Caki2 (cell line): Measurements from ENCODE around the gene BMPR1B. TPM values are rescaled to one million over a fixed set of nuclear protein-coding genes. Genes with fewer than 3 reads are reported as not detected.
"Not testable (repeated sequence)": the region's sequence is repeated elsewhere in the genome, so short reads cannot be mapped to it uniquely, and the experiment has no call there.

Experiments
- DNase-seq: peaks from one replicate; pipeline ENCODE4 v3.0.0-alpha.2; 2015; ENCODE audit warnings: low read depth
- in situ Hi-C: cut with HindIII; loops from 2 replicates; pipeline ENCODE4 v1.10.0; 2016; ENCODE audit warnings: low sequenced_read_pairs, low pct_unique_long_range_greater_than_20kb, mixed read lengths
- total RNA-seq: library from RNA; depleted of rRNA; stranded (reverse); fragments of >200 nt; shearing (Covaris generic); gene quantifications from 2 replicates; pipeline ENCODE4 v1.2.3, GENCODE V29; 2014; ENCODE audit warnings: low replicate concordance

Gene BMPR1B
- total RNA-seq, 1 experiment from 2014 or later: 3.7 TPM

DNA sequence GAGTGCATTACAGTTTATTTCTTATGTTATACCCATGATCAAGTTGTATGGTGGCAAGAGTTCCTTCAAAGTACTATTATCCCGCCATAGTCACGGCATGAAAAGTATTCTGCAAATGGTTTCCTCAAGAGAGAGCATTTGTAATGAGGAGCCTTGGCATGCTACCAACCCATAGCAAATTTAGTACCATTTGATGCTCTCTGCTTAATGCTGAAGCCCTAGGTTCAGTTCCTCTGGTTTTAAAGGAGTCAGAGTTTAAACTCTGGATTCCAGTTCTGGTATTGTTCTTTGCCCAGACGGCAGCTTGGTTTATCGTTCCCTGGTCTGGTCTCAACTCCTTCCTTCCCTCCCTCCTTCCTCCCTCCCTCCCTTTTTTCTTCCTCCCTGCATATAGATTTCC, 371.3 kb downstream of the BMPR1B start:
- in situ Hi-C loops: no loop called here
- DNase-seq: no peak

GRCh38 chr4:95129821-95130311, 372.1 kb downstream of the BMPR1B start:
- in situ Hi-C loops: no loop called here
- DNase-seq: peak; percentile 86

DNA sequence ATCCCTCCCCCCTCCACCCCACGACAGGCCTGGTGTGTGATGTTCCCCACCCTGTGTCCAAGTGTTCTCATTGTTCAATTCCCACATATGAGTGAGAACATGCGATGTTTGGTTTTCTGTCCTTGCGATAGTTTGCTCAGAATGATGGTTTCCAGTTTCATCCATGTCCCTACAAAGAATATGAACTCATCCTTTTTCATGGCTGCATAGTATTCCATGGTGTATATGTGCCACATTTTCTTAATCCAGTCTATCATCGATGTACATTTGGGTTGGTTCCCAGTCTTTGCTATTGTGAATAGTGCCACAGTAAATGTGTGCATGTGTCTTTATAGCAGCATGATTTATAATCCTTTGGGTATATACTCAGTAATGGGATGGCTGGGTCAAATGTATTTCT, 376.3 kb downstream of the BMPR1B start:
- in situ Hi-C loops: not testable (repeated sequence)

DNA sequence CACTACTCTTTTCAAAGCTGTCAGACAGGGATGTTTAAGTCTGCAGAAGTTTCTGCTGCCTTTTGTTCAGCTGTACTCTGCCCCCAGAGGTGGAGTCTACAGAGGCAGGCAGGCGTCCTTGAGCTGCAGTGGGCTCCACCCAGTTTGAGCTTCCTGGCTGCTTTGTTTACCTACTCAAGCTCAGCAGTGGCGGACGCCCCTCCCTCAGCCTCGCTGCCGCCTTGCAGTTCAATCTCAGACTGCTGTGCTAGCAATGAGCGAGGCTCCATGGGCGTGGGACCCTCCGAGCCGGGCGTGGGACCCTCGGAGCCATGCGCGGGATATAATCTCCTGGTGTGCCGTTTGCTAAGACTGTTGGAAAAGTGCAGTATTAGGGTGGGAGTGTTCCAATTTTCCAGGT, 381.7 kb downstream of the BMPR1B start:
- in situ Hi-C loops: not testable (repeated sequence)

More for the DNA sequence above, 376.3 kb downstream of the BMPR1B start:
- DNase-seq: not testable (repeated sequence)

GRCh38 chr4:95141361-95141760, 383.6 kb downstream of the BMPR1B start:
- in situ Hi-C loops: no loop called here
- DNase-seq: no peak

More for the DNA sequence above, 381.7 kb downstream of the BMPR1B start:
- DNase-seq: not testable (repeated sequence)

DNA sequence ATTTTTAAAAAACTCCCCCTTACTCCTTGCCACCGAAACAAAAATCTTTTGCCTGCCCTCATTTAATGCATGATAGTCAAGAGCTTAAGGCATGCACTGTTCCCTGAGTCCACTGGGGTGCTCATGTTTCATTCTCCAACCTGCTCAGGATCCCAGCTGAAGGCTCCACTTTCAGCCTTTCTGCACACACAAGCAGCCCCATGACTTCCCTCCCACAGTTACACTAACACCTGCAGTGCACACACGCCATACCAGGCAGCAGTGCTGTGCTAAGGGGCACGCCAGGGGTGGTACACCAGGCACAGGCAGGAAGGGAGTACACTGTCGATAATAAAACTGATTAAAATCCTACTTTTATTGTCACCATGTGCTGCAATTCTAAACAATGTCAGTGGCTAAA, 385.2 kb downstream of the BMPR1B start:
- no peak for DNase-seq
- in situ Hi-C loops: no loop called here

DNA sequence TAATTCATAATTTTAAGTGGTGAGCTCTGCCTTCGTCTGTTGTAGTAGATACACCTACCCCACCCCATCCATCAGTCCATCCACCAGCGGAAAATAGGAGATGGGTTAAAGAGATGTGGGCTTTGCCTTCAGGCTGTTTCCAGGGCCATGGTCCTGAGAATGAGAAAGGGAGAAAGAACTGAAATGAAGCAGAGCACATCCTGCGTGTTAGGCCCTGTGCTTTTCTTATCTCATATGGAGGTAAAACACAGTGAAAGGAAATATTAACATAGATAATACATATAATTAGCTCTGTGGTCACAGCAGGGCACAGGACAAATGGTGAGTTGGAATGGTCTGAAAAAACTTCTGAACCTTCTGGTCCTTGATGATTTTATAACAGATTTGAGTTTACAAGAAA, 393.5 kb downstream of the BMPR1B start:
- in situ Hi-C loops: no loop called here
- no peak for DNase-seq

DNA sequence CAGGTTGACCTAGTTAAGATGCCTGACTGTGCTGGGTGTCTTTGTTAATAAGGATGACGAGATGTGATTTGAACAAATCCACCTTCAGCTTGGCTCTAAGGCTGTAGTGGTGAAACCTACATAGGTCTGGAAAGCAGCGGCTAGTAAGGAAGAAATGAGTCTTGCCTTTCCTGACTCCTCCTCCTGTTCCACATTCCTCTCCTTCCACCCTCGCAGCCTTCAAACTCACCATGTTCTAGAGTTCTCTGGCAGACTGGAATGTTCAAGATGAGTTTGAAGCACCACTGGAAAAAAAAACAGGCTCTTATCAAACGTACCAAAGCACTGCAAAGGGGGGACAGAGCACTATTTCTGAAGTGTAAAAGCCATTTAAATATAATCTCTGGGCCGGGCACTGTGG, 395.4 kb downstream of the BMPR1B start:
- in situ Hi-C loops: no loop called here
- no peak for DNase-seq

- peak; percentile 43 for DNase-seq
- in situ Hi-C loops: no loop called here
Measured at GRCh38 chr4:95155759-95156451, 398.1 kb downstream of the BMPR1B start.

- in situ Hi-C loops: no loop called here
Measured at GRCh38 chr4:95156452-95156765, 398.7 kb downstream of the BMPR1B start.

DNA sequence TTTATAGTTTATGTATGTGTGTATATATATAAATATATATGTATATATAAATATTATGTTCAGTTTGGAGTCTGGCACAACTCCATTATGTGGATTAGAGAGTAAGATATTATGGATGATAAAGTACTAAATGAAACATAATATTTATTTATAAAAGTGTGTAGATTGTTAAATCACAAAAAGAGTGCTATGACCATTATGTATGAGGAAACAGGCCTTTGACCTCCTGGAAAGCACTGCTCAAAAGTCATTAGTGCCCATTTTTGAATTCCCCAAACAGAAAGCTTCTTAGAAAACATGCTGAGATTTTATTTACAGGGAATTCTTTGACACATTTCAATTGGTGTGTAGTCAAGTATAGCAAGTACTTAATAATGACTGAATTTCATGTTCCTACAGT, 399.8 kb downstream of the BMPR1B start:
- in situ Hi-C loops: no loop called here
- no peak for DNase-seq

More at GRCh38 chr4:95156452-95156765, 398.7 kb downstream of the BMPR1B start:
- no peak for DNase-seq

GRCh38 chr4:95158045-95158444, 400.3 kb downstream of the BMPR1B start:
- in situ Hi-C loops: no loop called here

DNA sequence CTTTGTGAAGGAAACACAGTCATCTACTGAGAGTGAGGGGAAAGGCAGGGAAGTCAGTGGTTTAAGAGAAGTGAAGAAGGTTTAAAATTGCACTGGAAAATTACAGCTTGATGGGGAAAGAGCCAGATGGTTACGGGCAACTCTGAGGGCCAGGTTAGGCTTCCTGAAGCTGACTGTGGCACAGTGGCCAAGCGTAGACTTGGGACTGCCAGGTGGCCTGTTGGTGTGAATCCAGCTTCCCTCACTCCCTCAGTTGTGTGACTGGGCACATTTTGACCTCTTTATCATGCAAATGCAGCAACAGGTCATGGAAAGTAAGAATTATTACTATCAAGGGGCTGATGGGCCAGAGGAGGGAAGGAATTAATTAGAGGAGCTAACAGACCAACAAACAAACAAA, 400.9 kb downstream of the BMPR1B start:
- no peak for DNase-seq
- in situ Hi-C loops: no loop called here

More at GRCh38 chr4:95158045-95158444, 400.3 kb downstream of the BMPR1B start:
- DNase-seq: no peak

GRCh38 chr4:95159384-95159783, 401.6 kb downstream of the BMPR1B start:
- in situ Hi-C loops: no loop called here
- no peak for DNase-seq

DNA sequence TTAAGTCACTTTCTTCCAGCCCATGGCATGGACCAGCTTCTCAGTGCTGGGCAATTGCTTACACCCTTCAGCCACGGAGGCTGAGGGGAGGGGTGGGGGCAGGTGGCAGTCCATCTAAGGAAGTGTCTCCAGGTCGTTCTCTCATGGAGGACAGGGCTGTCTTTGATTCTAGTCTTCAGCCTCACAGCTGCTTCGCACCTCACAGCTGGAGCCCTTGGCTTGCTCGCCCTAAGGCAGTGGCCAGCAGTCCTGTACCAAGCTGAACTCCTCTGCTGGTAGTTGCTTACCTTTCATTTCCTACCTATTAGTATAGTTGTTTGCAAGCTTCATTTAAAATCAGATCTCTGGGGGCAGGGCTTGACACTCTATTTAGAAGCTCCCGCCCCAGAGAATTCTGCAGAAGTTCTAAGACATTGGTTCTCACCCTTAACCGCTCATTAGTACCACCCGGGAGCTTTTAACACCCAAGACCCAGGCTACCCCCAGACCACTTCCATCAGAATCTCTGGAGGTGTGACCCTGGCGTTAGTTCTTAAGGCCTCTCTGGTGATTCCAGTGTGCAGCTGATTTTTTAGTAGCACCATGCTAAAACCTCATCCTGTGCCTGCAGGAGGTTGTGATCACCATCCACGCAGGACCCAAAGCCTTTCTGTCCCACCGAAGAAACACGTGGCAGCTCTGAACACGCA, 404.2 kb downstream of the BMPR1B start:
- in situ Hi-C loops: no loop called here
- DNase-seq: no peak

DNA sequence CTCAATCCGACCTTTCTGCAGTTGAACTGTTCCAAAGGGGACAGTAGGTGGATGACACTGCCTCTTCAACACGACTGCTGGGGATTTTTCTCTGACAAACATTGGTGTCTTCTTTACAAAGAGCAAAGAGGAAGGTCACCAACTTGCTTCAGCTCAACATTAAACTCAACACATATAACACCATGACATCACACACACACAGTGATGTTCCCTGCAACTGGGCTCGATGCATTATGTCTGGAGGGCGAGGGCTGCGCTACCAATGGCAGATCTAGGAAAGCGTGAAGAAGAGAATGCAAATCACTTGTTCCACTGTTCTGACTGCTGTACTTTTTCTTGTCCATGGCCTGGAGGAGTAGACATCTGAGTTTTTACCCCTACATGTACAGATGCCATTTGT, 405.1 kb downstream of the BMPR1B start:
- in situ Hi-C loops: no loop called here
- DNase-seq: no peak

DNA sequence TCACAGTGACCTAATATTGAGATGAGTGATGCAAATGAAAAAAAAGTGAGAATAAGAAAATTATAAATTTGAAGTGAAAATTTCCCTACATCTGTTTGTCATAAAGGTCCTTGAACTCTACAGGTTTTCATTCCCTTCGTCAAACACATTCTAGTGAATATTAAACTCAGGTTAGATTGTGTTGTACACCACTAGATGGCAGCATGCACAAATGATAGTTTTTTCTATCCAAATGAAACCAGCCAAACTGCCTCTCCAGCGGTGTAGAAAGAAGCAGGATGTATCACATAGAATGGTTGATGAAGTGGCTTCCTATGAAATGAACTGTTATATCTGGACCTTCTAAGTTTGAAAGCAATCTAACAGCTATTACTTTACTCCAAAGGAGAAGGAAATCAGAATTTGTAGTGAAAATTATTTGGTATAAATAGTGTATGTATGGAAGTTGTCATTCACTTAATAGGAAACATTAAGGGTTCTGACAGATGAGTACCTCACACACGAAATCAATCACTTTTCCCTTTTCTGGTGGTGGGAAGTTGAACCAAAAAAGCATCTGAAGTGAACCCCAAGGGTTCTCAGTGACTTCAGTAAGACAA, 408.3 kb downstream of the BMPR1B start:
- DNase-seq: peak; percentile 37
- in situ Hi-C loops: no loop called here

DNA sequence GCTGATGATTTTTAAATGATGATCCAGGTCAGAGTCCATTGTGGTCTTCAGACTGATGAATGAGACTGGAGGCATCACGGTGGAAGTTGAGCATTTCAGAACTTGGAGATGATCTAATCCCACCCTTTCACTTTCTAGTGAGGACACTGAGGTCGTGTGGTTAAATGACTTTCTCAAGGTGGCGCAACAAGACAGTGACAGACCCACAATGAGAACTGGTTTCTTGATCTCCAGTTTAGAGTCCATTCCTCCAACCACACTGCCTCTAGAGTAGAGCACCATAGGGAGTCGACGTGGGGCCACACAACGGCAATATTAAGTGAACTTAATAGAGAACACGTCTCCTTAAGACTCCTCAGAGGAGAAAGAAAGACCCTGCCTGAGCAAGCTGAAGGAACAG, 410.1 kb downstream of the BMPR1B start:
- DNase-seq: no peak
- in situ Hi-C loops: no loop called here

- DNase-seq: no peak
- in situ Hi-C loops: no loop called here
Measured at GRCh38 chr4:95170176-95170575, 412.4 kb downstream of the BMPR1B start.
